Lower lobe of right lung (tissue), 2 donors: ENCODE measurements around the gene HTR3D. TPM values are rescaled to one million over a fixed set of nuclear protein-coding genes. Genes with fewer than 3 reads are reported as not detected.
"Not testable (repeated sequence)": the region's sequence is repeated elsewhere in the genome, so short reads cannot be mapped to it uniquely, and the experiment has no call there.

Experiments
- ATAC-seq, 2 donors: fragments of 200-7000 bp; cut with Tn5 transposase; one replicate each; pipeline ENCODE4 v1.9.1; 2020 to 2022; ENCODE audit warnings: mild to moderate bottlenecking in 2 of 2, moderate library complexity in 2 of 2
- DNase-seq: peaks from one replicate; pipeline ENCODE4 v3.0.0-alpha.2; 2020
- H3K27ac ChIP-seq: fragments of 200-600 bp; one replicate; pipeline ENCODE4 v1.8.0; 2022
- H3K27me3 ChIP-seq: fragments of 200-600 bp; one replicate; pipeline ENCODE4 v1.8.0; 2022; ENCODE audit warnings: low read depth
- H3K36me3 ChIP-seq: fragments of 200-600 bp; one replicate; pipeline ENCODE4 v1.8.0; 2022; ENCODE audit warnings: mild to moderate bottlenecking
- H3K4me1 ChIP-seq: fragments of 200-600 bp; one replicate; pipeline ENCODE4 v1.8.0; 2022
- H3K4me3 ChIP-seq: fragments of 200-600 bp; one replicate; pipeline ENCODE4 v1.8.0; 2022; ENCODE audit warnings: mild to moderate bottlenecking
- H3K9me3 ChIP-seq: fragments of 200-600 bp; one replicate; pipeline ENCODE4 v1.8.0; 2022
- CTCF ChIP-seq: fragments of 200-600 bp; IDR thresholded peaks from one replicate; pipeline ENCODE4 v1.8.0; 2022; ENCODE audit warnings: antibody characterized with exemption, mild to moderate bottlenecking
- intact Hi-C: fragments of 100-400 bp; cut with DNase I; formaldehyde crosslinking; loops from one replicate; pipeline ENCODE4 v1.11.0; 2022
- total RNA-seq: library from RNA; stranded (reverse); fragmentation: NEBNext Ultra II Directional; extraction: Animal tissue kit (Norgen Biotek cat#: 25700); gene quantifications from one replicate; pipeline ENCODE4 v1.2.1, GENCODE V29; 2021
- donor health status: DM: no; HTN: yes; CAD: no; lungs with severe emphysema.

Gene HTR3D
- total RNA-seq, 1 donor from 2014 or later = not detected

GRCh38 chr3:184003187-184003967 is 28.2 kb upstream of the HTR3D start:
- Histone ChIP-seq H3K27me3 (no peaks in the 10 kb centered on the region), H3K4me3 (no peak overlapping the region), H3K27ac (no peak overlapping the region), H3K4me1 (peaks cover 41% of the 10 kb centered on the region), H3K9me3 (no peaks in the 10 kb centered on the region), H3K36me3 (no peaks in the 10 kb centered on the region)
- DNase-seq (no peak), ATAC-seq (no peak)
- no peak for TF ChIP-seq CTCF
- intact Hi-C loops = no loop called here

- H3K27me3 ChIP-seq = no peaks in the 10 kb centered on the region
- intact Hi-C loops = no loop called here
- no peak for TF ChIP-seq CTCF
- DNase-seq = no peak
- peaks cover 41% of the 10 kb centered on the region for H3K4me1 ChIP-seq
- no peaks in the 10 kb centered on the region for H3K9me3 ChIP-seq
- H3K36me3 ChIP-seq = no peaks in the 10 kb centered on the region
- H3K4me3 ChIP-seq = no peak overlapping the region
- peak in 1 of 2 donors; percentile 47 for ATAC-seq
- no peak overlapping the region for H3K27ac ChIP-seq
These were observed 27.1 kb upstream of the HTR3D start for GRCh38 chr3:184004476-184004875.

GRCh38 chr3:184005941-184006507 is 25.5 kb upstream of the HTR3D start:
- Histone ChIP-seq H3K27ac (peak overlapping the region; percentile 13), H3K4me1 (peaks cover 41% of the 10 kb centered on the region)
- peak; percentile 85 for DNase-seq

GRCh38 chr3:184007143-184007813 is 24.3 kb upstream of the HTR3D start:
- H3K27me3 ChIP-seq, DNase-seq, intact Hi-C loops, H3K36me3 ChIP-seq, H3K9me3 ChIP-seq, H3K27ac ChIP-seq, H3K4me3 ChIP-seq, ATAC-seq: not testable (repeated sequence)
- peaks cover 41% of the 10 kb centered on the region for H3K4me1 ChIP-seq

More at GRCh38 chr3:184005941-184006507, 25.5 kb upstream of the HTR3D start:
- no peak for TF ChIP-seq CTCF
- Histone ChIP-seq H3K4me3 (peak overlapping the region; percentile 33), H3K9me3 (no peaks in the 10 kb centered on the region), H3K36me3 (peaks cover under 1% of the 10 kb centered on the region), H3K27me3 (no peaks in the 10 kb centered on the region)
- intact Hi-C loops = no loop called here
- ATAC-seq = peak; percentile 92 to 94

GRCh38 chr3:184008161-184008560 is 23.4 kb upstream of the HTR3D start:
- Histone ChIP-seq H3K36me3 (peaks cover 14% of the 10 kb centered on the region), H3K4me3 (no peak overlapping the region), H3K27me3 (no peaks in the 10 kb centered on the region), H3K9me3 (no peaks in the 10 kb centered on the region), H3K27ac (no peak overlapping the region), H3K4me1 (peaks cover 41% of the 10 kb centered on the region)
- no peak for TF ChIP-seq CTCF
- peak in 1 of 2 donors; percentile 20 for ATAC-seq
- intact Hi-C loops = no loop called here
- no peak for DNase-seq
